Fibroblast of lung (primary cell): ENCODE data around the gene TEC.
"Not testable (repeated sequence)": the region's sequence is repeated elsewhere in the genome, so short reads cannot be mapped to it uniquely, and the experiment has no call there.

Source experiments
- EZH2 ChIP-seq: IDR thresholded peaks from 2 replicates; pipeline ENCODE4 v1.5.1; 2012; ENCODE audit warnings: low read length, control low read depth, mild to moderate bottlenecking; ENCODE audit errors: missing control alignments
- TF ChIP-seq, protein P1 (sequence below), 2 donors: IDR thresholded peaks in 1 of 2; conservative IDR thresholded peaks in 1 of 2; 1 replicate in 1 of 2; 2 replicates in 1 of 2; pipeline ENCODE4 v1.5.1; 2011 to 2012; ENCODE audit warnings: low read length in 2 of 2, control low read depth in 1 of 2, inconsistent platforms in 1 of 2, low read depth in 1 of 2, mild to moderate bottlenecking in 1 of 2

DNA sequence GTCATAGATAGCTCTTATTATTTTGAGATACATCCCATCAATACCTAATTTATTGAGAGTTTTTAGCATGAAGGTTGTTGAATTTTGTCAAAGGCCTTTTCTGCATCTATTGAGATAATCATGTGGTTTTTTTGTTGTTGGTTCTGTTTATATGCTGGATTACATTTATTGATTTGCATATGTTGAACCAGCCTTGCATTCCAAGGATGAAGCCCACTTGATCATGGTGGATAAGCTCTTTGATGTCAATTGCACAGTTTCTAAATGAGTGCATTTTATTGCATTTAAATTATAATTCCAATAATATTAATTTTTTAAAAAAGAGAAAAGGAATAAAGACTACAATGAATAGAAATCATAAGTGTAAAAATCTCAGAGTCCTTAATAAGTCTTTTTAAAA is 45.1 kb upstream of the TEC start:
- TF ChIP-seq, protein P1, sequence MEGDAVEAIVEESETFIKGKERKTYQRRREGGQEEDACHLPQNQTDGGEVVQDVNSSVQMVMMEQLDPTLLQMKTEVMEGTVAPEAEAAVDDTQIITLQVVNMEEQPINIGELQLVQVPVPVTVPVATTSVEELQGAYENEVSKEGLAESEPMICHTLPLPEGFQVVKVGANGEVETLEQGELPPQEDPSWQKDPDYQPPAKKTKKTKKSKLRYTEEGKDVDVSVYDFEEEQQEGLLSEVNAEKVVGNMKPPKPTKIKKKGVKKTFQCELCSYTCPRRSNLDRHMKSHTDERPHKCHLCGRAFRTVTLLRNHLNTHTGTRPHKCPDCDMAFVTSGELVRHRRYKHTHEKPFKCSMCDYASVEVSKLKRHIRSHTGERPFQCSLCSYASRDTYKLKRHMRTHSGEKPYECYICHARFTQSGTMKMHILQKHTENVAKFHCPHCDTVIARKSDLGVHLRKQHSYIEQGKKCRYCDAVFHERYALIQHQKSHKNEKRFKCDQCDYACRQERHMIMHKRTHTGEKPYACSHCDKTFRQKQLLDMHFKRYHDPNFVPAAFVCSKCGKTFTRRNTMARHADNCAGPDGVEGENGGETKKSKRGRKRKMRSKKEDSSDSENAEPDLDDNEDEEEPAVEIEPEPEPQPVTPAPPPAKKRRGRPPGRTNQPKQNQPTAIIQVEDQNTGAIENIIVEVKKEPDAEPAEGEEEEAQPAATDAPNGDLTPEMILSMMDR (conservative IDR thresholded peaks at IDR 0.05 in 1 of 2, IDR thresholded peaks at IDR 0.05 in 1 of 2; ENCODE audit: low read depth in 1 of 2, low read length in 2 of 2), result not testable (repeated sequence)
- TF ChIP-seq EZH2, result not testable (repeated sequence)
